ENCODE measurements around the gene FGF19.

FGF19 gene

DNA sequence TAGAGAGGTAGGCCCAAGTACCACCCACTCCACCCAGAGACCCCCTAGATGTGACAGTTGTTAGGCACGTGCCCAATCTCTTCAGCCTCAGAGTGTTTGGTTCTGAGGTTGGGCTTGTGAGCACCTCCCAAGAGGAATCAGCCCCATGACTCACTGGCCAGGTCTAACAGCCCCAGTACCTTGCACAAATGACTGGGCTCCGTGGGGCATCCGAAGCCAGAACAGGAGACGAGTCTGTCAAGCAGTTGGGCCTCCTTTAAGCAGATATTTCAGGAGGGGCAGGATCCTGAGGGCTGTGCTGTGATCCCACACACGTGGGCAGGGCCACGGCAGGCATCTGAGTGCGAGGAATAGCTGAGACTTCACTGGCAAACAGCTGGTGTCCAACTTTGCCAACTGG lies 29.1 kb upstream of the FGF19 start:
- no peak for DNase-seq (ENCODE audit: low read depth)
- H3K4me3 ChIP-seq (ENCODE audit: low read depth, low read length): no peak overlapping the region
- TF ChIP-seq, protein P1, sequence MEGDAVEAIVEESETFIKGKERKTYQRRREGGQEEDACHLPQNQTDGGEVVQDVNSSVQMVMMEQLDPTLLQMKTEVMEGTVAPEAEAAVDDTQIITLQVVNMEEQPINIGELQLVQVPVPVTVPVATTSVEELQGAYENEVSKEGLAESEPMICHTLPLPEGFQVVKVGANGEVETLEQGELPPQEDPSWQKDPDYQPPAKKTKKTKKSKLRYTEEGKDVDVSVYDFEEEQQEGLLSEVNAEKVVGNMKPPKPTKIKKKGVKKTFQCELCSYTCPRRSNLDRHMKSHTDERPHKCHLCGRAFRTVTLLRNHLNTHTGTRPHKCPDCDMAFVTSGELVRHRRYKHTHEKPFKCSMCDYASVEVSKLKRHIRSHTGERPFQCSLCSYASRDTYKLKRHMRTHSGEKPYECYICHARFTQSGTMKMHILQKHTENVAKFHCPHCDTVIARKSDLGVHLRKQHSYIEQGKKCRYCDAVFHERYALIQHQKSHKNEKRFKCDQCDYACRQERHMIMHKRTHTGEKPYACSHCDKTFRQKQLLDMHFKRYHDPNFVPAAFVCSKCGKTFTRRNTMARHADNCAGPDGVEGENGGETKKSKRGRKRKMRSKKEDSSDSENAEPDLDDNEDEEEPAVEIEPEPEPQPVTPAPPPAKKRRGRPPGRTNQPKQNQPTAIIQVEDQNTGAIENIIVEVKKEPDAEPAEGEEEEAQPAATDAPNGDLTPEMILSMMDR (IDR thresholded peaks at IDR 0.05; ENCODE audit: control insufficient read depth, extremely low read depth, insufficient read depth): no peak

DNA sequence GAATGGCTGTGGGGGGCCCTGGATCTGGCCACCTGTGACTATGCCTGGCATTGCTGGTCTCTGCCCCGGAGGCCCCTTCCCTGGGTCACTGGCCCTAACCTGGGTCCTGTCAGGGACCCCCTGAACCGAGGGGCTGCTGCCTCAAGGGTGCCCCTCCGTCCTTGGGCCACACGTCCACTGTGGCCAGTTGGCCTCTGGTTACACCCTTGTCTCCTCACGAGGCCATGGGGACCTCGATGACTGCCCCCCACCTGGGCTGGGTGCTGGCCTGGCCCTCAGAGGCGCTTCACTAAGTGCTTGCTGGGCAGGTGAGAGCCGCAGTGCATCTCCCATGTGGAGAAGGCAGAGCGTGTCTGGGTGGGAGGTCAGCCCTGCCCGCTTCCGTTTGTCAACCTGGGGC lies 27.3 kb upstream of the FGF19 start:
- H3K4me3 ChIP-seq (ENCODE audit: low read depth, low read length): no peak overlapping the region
- no peak for DNase-seq (ENCODE audit: low read depth)
- TF ChIP-seq, protein P1 (IDR thresholded peaks at IDR 0.05; ENCODE audit: control insufficient read depth, extremely low read depth, insufficient read depth): no peak

DNA sequence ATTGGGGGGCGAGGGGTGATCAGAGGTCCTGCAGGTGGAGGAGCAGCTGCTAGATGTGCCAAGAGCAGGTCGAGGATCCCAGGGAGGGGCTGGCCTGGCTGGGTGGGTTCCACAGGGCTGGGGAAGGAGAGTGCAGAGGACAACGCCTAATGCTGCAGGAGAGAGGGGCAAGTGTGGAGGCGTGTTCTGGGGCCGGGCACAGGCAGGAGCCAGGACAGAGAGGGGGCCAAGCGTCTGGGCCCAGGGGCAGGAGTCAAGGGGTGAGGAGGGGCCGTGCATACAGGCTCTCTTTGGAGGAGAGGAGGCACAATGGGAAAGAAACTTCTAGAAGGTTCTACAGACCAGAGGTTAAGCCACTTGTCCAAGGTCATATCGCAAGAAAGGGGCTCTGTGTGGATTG lies 26.7 kb upstream of the FGF19 start:
- TF ChIP-seq, protein P1 (IDR thresholded peaks at IDR 0.05; ENCODE audit: control insufficient read depth, extremely low read depth, insufficient read depth): no peak
- no peak for DNase-seq (ENCODE audit: low read depth)
- H3K4me3 ChIP-seq (ENCODE audit: low read depth, low read length): no peak overlapping the region

- no peak for DNase-seq (ENCODE audit: low read depth)
- TF ChIP-seq, protein P1 (IDR thresholded peaks at IDR 0.05; ENCODE audit: control insufficient read depth, extremely low read depth, insufficient read depth): no peak
- H3K4me3 ChIP-seq (ENCODE audit: low read depth, low read length): no peak overlapping the region
These were observed 25.4 kb upstream of the FGF19 start for GRCh38 chr11:69729252-69729651.

- no peak overlapping the region for H3K4me3 ChIP-seq (ENCODE audit: low read depth, low read length)
- DNase-seq (ENCODE audit: low read depth): no peak
- TF ChIP-seq, protein P1 (IDR thresholded peaks at IDR 0.05; ENCODE audit: control insufficient read depth, extremely low read depth, insufficient read depth): no peak
These were observed 23.4 kb upstream of the FGF19 start for GRCh38 chr11:69727266-69727665.

- DNase-seq (ENCODE audit: low read depth): no peak
- H3K4me3 ChIP-seq (ENCODE audit: low read depth, low read length): no peak overlapping the region
- TF ChIP-seq, protein P1 (IDR thresholded peaks at IDR 0.05; ENCODE audit: control insufficient read depth, extremely low read depth, insufficient read depth): no peak
These were observed 22.7 kb upstream of the FGF19 start for GRCh38 chr11:69726481-69726880.

- TF ChIP-seq, protein P1 (IDR thresholded peaks at IDR 0.05; ENCODE audit: control insufficient read depth, extremely low read depth, insufficient read depth): no peak
- H3K4me3 ChIP-seq (ENCODE audit: low read depth, low read length): no peak overlapping the region
- no peak for DNase-seq (ENCODE audit: low read depth)
These were observed 22.2 kb upstream of the FGF19 start for GRCh38 chr11:69726019-69726418.

All from LNCaP clone FGC (cell line).